HG03575 (cell line): ENCODE results near the gene RRAGC.

Experiments
- ATAC-seq: cut with Tn5 transposase; IDR thresholded peaks from one replicate; pipeline ENCODE4 v1.9.1; 2021; ENCODE audit not compliant: unreplicated experiment, insufficient number of reproducible peaks, low FRiP score; ENCODE audit errors: extremely low read depth

Gene RRAGC

GRCh38 chr1:38790422-38791163, 69.0 kb downstream of the RRAGC start:
- no peak for ATAC-seq

GRCh38 chr1:38789498-38790169, 69.9 kb downstream of the RRAGC start:
- no peak for ATAC-seq

GRCh38 chr1:38788341-38789336, 70.9 kb downstream of the RRAGC start:
- ATAC-seq: no peak
